Measurements from ENCODE around the gene CCDC92. TPM values are rescaled to one million over a fixed set of nuclear protein-coding genes. Genes with fewer than 3 reads are reported as not detected.

CCDC92 gene
- total RNA-seq, 1 donor from 2014 or later = 55.1 TPM

- TF ChIP-seq CTCF (IDR thresholded peaks at IDR 0.05) = no peak
- Mint-ChIP-seq H3K4me1 (ENCODE audit: unreplicated experiment) (no peaks in the 10 kb centered on the region), H3K4me3 (ENCODE audit: unreplicated experiment) (no peak overlapping the region), H3K27me3 (ENCODE audit: unreplicated experiment) (no peaks in the 10 kb centered on the region), H3K27ac (ENCODE audit: unreplicated experiment) (no peak overlapping the region), H3K9me3 (ENCODE audit: unreplicated experiment) (peaks cover 9% of the 10 kb centered on the region), H3K36me3 (ENCODE audit: unreplicated experiment) (peaks cover 8% of the 10 kb centered on the region)
- no peak for DNase-seq (ENCODE audit: extremely low spot score, unreplicated experiment)
Observed at GRCh38 chr12:123929946-123930583, 42.6 kb downstream of the CCDC92 start.

GRCh38 chr12:123928897-123929296 lies 43.7 kb downstream of the CCDC92 start:
- Mint-ChIP-seq H3K9me3 (ENCODE audit: unreplicated experiment) (peaks cover 9% of the 10 kb centered on the region), H3K36me3 (ENCODE audit: unreplicated experiment) (peaks cover 8% of the 10 kb centered on the region), H3K4me1 (ENCODE audit: unreplicated experiment) (no peaks in the 10 kb centered on the region), H3K4me3 (ENCODE audit: unreplicated experiment) (no peak overlapping the region), H3K27ac (ENCODE audit: unreplicated experiment) (no peak overlapping the region), H3K27me3 (ENCODE audit: unreplicated experiment) (no peaks in the 10 kb centered on the region)
- TF ChIP-seq CTCF (IDR thresholded peaks at IDR 0.05) = no peak
- DNase-seq (ENCODE audit: extremely low spot score, unreplicated experiment) = no peak

GRCh38 chr12:123928274-123928865 lies 44.3 kb downstream of the CCDC92 start:
- Mint-ChIP-seq H3K36me3 (ENCODE audit: unreplicated experiment) (peaks cover 7% of the 10 kb centered on the region), H3K27me3 (ENCODE audit: unreplicated experiment) (no peaks in the 10 kb centered on the region), H3K4me1 (ENCODE audit: unreplicated experiment) (no peaks in the 10 kb centered on the region), H3K4me3 (ENCODE audit: unreplicated experiment) (no peak overlapping the region), H3K9me3 (ENCODE audit: unreplicated experiment) (peaks cover 9% of the 10 kb centered on the region), H3K27ac (ENCODE audit: unreplicated experiment) (no peak overlapping the region)
- no peak for DNase-seq (ENCODE audit: extremely low spot score, unreplicated experiment)
- no peak for TF ChIP-seq CTCF (IDR thresholded peaks at IDR 0.05)

- no peaks in the 10 kb centered on the region for H3K27me3 Mint-ChIP-seq (ENCODE audit: unreplicated experiment)
- no peaks in the 10 kb centered on the region for H3K36me3 Mint-ChIP-seq (ENCODE audit: unreplicated experiment)
- TF ChIP-seq CTCF (IDR thresholded peaks at IDR 0.05) = no peak
- H3K4me1 Mint-ChIP-seq (ENCODE audit: unreplicated experiment) = no peaks in the 10 kb centered on the region
- H3K9me3 Mint-ChIP-seq (ENCODE audit: unreplicated experiment) = no peaks in the 10 kb centered on the region
- no peak overlapping the region for H3K4me3 Mint-ChIP-seq (ENCODE audit: unreplicated experiment)
- no peak for DNase-seq (ENCODE audit: extremely low spot score, unreplicated experiment)
- no peak overlapping the region for H3K27ac Mint-ChIP-seq (ENCODE audit: unreplicated experiment)
Observed at GRCh38 chr12:123924539-123924938, 48.1 kb downstream of the CCDC92 start.

- no peak for DNase-seq (ENCODE audit: extremely low spot score, unreplicated experiment)
- no peaks in the 10 kb centered on the region for H3K27me3 Mint-ChIP-seq (ENCODE audit: unreplicated experiment)
- no peak overlapping the region for H3K4me3 Mint-ChIP-seq (ENCODE audit: unreplicated experiment)
- no peaks in the 10 kb centered on the region for H3K36me3 Mint-ChIP-seq (ENCODE audit: unreplicated experiment)
- H3K9me3 Mint-ChIP-seq (ENCODE audit: unreplicated experiment) = no peaks in the 10 kb centered on the region
- no peak overlapping the region for H3K27ac Mint-ChIP-seq (ENCODE audit: unreplicated experiment)
- H3K4me1 Mint-ChIP-seq (ENCODE audit: unreplicated experiment) = no peaks in the 10 kb centered on the region
- TF ChIP-seq CTCF (IDR thresholded peaks at IDR 0.05) = no peak
Observed at GRCh38 chr12:123923927-123924326, 48.7 kb downstream of the CCDC92 start.
